HepG2 (cell line): ENCODE measurements around the gene VPS13C. TPM values are rescaled to one million over a fixed set of nuclear protein-coding genes. Genes with fewer than 3 reads are reported as not detected.
A peak's percentile ranks its signal among the peaks of the same experiment; 100 is the strongest.

ENCODE experiments used
- FOXA3 ChIP-seq: IDR thresholded peaks from 2 replicates; pipeline ENCODE4 v1.6.1; 2016; ENCODE audit warnings: missing genetic modification reagents, missing compliant biosample characterization
- HMG20B ChIP-seq: conservative IDR thresholded peaks from 2 replicates; pipeline ENCODE4 v1.6.1; 2016; ENCODE audit warnings: missing genetic modification reagents, missing compliant biosample characterization
- KLF9 ChIP-seq: IDR thresholded peaks from 2 replicates; pipeline ENCODE4 v1.6.1; 2016; ENCODE audit warnings: low read depth
- ONECUT2 ChIP-seq: sonication (generic); formaldehyde crosslinking; IDR thresholded peaks from 2 replicates; pipeline ENCODE4 v1.4.0; 2020; ENCODE audit warnings: missing genetic modification reagents
- PITX1 ChIP-seq: sonication (generic); formaldehyde crosslinking; IDR thresholded peaks from 2 replicates; pipeline ENCODE4 v1.5.1; 2020; ENCODE audit warnings: mild to moderate bottlenecking, missing genetic modification reagents
- RCOR2 ChIP-seq: IDR thresholded peaks from 2 replicates; pipeline ENCODE4 v1.6.1; 2016; ENCODE audit warnings: missing biosample characterization, missing genetic modification reagents
- SMARCC2 ChIP-seq: fragments of 450-650 bp; IDR thresholded peaks from 2 replicates; pipeline ENCODE4 v1.6.1; 2017; ENCODE audit warnings: antibody characterized with exemption, mild to moderate bottlenecking
- SP1 ChIP-seq, 2 experiments: fragments of 450-650 bp in 1 of 2; sonication (generic) in 1 of 2; formaldehyde crosslinking in 1 of 2; IDR thresholded peaks; 2 replicates each; pipeline versions ENCODE4 v1.4.0 to v1.6.1; 2016 to 2020; ENCODE audit warnings: missing genetic modification reagents in 1 of 2
- TCF7 ChIP-seq: sonication (generic); IDR thresholded peaks from 2 replicates; pipeline ENCODE4 v1.6.1; 2016; ENCODE audit warnings: antibody characterized with exemption, low read depth
- TRIM24 ChIP-seq: sonication (generic); formaldehyde crosslinking; IDR thresholded peaks from 2 replicates; pipeline ENCODE4 v1.8.0; 2022; ENCODE audit warnings: mild to moderate bottlenecking, missing genetic modification reagents
- ZNF510 ChIP-seq: sonication (generic); formaldehyde crosslinking; IDR thresholded peaks from 2 replicates; pipeline ENCODE4 v1.4.0; 2020; ENCODE audit warnings: low read depth, mild to moderate bottlenecking, missing genetic modification reagents
- ZNF619 ChIP-seq: sonication (generic); formaldehyde crosslinking; IDR thresholded peaks from 2 replicates; pipeline ENCODE4 v1.4.0; 2020; ENCODE audit warnings: mild to moderate bottlenecking, missing genetic modification reagents
- ZNF703 ChIP-seq: sonication (generic); formaldehyde crosslinking; IDR thresholded peaks from 2 replicates; pipeline ENCODE4 v1.5.1; 2020; ENCODE audit warnings: missing genetic modification reagents, mild to moderate bottlenecking, moderate library complexity, borderline replicate concordance
- ZNF749 ChIP-seq: sonication (generic); formaldehyde crosslinking; IDR thresholded peaks from 2 replicates; pipeline ENCODE4 v1.8.0; 2022; ENCODE audit warnings: mild to moderate bottlenecking, missing genetic modification reagents, moderate library complexity, borderline replicate concordance
- ZNF792 ChIP-seq: IDR thresholded peaks from 2 replicates; pipeline ENCODE4 v1.6.1; 2016
- polyA plus RNA-seq, 8 experiments: library from polyadenylated mRNA; depleted of rRNA in 3 of 8; stranded (reverse) in 7 of 8; unstranded in 1 of 8; fragments of >200 nt; fragmentation: Illumina TruSeq in 4 of 8; extraction: Trizol in 4 of 8; gene quantifications; 2 replicates each; pipeline versions ENCODE4 v1.2.1 to v1.2.3, GENCODE V29; 2011 to 2016; ENCODE audit warnings: low read depth in 4 of 8, missing spikeins in 1 of 8, mixed read lengths in 1 of 8; ENCODE audit not compliant: insufficient read depth in 1 of 8
- total RNA-seq, 5 experiments: library from RNA; depleted of rRNA; stranded (reverse); fragments of >200 nt; fragmentation: Illumina TruSeq; extraction: Trizol; gene quantifications; 2 replicates each; pipeline ENCODE4 v1.2.3, GENCODE V29; 2016; ENCODE audit warnings: low read depth in 1 of 5
- TF ChIP-seq, protein P1 (sequence below): sonication (generic); formaldehyde crosslinking; IDR thresholded peaks from 2 replicates; pipeline ENCODE4 v1.8.0; 2022; ENCODE audit warnings: missing genetic modification reagents, mild to moderate bottlenecking, moderate library complexity, borderline replicate concordance
- TF ChIP-seq, protein P2 (sequence below): IDR thresholded peaks from 2 replicates; pipeline ENCODE4 v1.6.1; 2016; ENCODE audit warnings: mild to moderate bottlenecking, missing biosample characterization, missing genetic modification reagents
- TF ChIP-seq, protein P3 (sequence below): sonication (generic); formaldehyde crosslinking; IDR thresholded peaks from 2 replicates; pipeline ENCODE4 v1.4.0; 2020; ENCODE audit warnings: mild to moderate bottlenecking, missing genetic modification reagents

Gene VPS13C
- total and polyA plus RNA-seq, 2 of the 13 experiments (the other 11 are each of a cell fraction or from before 2014, with no cell fraction given), result 10.9 to 26.8 TPM

DNA sequence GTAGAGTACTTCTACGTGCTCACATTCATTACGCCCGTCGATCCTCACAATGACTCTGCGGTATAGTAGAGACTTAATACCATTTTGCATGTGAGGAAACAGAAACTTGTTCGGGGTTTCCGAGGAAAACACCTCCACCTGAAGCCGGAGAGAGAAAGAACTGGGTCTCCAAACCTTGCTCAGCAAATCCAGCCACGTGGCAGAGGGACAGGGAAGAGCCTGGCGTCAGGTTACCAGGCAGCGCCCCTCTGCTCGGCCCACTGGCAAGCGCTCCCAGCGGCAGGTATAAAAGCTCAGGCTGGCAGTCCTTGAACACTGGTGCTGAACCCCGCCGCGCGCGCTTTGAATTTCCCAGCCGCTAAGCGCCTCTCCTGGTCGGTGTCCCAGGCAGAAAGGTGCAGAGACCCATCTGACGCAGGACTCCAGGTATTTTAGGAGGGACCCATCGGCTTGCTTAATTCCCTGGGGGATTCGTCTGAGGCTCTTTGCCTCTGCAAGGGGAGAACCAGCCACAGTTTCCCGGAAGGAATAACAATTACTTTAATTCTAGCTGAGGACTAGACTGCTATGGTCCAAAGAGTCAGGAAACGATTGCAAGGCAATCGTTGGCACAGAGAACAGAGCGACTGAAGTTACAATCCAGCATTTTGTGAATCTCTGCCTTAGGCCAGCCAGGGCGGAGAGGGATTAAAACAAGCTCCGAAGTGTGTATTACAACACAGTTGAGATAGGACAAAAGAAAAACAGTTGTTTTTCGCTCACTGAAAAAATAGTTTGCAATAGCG is 6.6 kb upstream of the VPS13C start, which contains the start of gene C2CD4A (continued):
- TF ChIP-seq, protein P1, sequence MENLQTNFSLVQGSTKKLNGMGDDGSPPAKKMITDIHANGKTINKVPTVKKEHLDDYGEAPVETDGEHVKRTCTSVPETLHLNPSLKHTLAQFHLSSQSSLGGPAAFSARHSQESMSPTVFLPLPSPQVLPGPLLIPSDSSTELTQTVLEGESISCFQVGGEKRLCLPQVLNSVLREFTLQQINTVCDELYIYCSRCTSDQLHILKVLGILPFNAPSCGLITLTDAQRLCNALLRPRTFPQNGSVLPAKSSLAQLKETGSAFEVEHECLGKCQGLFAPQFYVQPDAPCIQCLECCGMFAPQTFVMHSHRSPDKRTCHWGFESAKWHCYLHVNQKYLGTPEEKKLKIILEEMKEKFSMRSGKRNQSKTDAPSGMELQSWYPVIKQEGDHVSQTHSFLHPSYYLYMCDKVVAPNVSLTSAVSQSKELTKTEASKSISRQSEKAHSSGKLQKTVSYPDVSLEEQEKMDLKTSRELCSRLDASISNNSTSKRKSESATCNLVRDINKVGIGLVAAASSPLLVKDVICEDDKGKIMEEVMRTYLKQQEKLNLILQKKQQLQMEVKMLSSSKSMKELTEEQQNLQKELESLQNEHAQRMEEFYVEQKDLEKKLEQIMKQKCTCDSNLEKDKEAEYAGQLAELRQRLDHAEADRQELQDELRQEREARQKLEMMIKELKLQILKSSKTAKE (CRISPR knock-in tag), result no peak; the same call in 1 of the 2 replicates
- TF ChIP-seq ZNF792 (CRISPR knock-in tag), result peak; percentile 46; the same call in 1 of the 2 replicates
- 0 out of 2 replicates have a peak, but pooled peaks have one; percentile 23 for TF ChIP-seq FOXA3 (CRISPR knock-in tag)
- TF ChIP-seq, protein P2, sequence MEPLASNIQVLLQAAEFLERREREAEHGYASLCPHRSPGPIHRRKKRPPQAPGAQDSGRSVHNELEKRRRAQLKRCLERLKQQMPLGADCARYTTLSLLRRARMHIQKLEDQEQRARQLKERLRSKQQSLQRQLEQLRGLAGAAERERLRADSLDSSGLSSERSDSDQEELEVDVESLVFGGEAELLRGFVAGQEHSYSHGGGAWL (CRISPR knock-in tag), result peak; percentile 76; the same call in 1 of the 2 replicates
- TF ChIP-seq ONECUT2 (CRISPR knock-in tag), result no peak
- no peak for TF ChIP-seq SMARCC2
- no peak for TF ChIP-seq RCOR2 (CRISPR knock-in tag)
- TF ChIP-seq KLF9 (CRISPR knock-in tag), result no peak
- TF ChIP-seq ZNF749 (CRISPR knock-in tag), result peak; percentile 46; the same call in 1 of the 2 replicates
- no peak for TF ChIP-seq TRIM24
- TF ChIP-seq PITX1 (CRISPR knock-in tag), result peak; percentile 66; the same call in 1 of the 2 replicates
- TF ChIP-seq ZNF510 (CRISPR knock-in tag), result 0 out of 2 replicates have a peak, but pooled peaks have one; percentile 70
- TF ChIP-seq ZNF619 (CRISPR knock-in tag), result no peak
- TF ChIP-seq HMG20B (CRISPR knock-in tag), result 0 out of 2 replicates have a peak, but pooled peaks have one; percentile 40
- TF ChIP-seq, protein P3, sequence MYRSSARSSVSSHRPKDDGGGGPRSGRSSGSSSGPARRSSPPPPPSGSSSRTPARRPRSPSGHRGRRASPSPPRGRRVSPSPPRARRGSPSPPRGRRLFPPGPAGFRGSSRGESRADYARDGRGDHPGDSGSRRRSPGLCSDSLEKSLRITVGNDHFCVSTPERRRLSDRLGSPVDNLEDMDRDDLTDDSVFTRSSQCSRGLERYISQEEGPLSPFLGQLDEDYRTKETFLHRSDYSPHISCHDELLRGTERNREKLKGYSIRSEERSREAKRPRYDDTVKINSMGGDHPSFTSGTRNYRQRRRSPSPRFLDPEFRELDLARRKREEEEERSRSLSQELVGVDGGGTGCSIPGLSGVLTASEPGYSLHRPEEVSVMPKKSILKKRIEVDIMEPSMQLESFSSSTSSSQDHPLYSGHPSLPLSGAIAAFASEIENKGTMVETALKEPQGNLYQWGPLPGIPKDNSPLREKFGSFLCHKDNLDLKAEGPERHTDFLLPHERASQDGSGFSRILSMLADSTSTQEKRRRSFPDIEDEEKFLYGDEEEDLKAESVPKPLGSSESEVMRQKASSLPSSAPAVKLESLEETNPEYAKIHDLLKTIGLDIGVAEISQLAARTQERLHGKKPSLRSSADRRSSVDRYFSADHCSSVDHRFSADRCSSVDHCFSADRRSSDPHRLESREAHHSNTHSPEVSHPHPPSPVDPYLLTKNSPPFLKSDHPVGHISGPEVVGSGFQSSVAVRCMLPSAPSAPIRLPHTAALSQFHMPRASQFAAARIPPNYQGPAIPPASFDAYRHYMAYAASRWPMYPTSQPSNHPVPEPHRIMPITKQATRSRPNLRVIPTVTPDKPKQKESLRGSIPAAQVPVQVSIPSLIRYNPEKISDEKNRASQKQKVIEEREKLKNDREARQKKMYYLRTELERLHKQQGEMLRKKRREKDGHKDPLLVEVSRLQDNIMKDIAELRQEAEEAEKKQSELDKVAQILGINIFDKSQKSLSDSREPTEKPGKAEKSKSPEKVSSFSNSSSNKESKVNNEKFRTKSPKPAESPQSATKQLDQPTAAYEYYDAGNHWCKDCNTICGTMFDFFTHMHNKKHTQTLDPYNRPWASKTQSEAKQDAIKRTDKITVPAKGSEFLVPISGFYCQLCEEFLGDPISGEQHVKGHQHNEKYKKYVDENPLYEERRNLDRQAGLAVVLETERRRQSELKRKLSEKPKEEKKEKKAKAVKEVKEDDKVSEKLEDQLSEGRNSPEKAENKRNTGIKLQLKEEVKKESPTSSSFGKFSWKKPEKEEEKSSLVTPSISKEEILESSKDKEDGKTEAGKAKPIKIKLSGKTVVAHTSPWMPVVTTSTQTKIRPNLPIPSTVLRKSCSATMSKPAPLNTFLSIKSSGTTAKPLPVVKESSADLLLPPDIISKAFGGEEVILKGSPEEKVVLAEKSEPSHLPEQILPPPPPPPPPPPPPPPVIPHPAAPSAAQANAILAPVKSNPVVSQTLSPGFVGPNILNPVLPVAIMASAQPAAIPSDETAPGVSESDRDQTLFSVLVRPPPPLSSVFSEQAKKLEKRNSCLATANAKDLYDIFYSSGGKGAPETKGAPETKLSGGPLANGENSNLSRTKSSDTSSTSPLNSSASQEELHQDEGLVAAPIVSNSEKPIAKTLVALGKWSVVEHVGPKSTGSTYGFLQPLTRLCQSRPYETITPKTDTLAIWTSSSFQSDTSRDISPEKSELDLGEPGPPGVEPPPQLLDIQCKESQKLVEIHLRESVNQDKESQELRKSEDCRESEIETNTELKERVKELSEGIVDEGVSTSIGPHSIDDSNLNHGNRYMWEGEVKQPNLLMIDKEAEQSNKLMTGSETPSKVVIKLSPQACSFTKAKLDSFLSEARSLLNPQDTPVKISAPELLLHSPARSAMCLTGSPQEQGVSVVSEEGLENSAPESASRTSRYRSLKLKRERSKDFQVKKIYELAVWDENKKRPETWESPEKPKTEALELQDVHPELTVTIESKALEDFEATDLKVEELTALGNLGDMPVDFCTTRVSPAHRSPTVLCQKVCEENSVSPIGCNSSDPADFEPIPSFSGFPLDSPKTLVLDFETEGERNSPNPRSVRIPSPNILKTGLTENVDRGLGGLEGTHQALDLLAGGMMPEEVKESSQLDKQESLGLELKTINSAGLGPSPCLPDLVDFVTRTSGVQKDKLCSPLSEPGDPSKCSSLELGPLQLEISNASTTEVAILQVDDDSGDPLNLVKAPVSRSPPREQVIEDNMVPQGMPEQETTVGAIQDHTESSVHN, result 0 out of 2 replicates have a peak, but pooled peaks have one; percentile 21
- peak; percentile 38; the same call in 1 of the 2 replicates for TF ChIP-seq TCF7
- no peak for TF ChIP-seq ZNF703 (CRISPR knock-in tag)
- TF ChIP-seq SP1 (IDR thresholded peaks at IDR 0.05), result no peak
- TF ChIP-seq SP1 (CRISPR knock-in tag; IDR thresholded peaks at IDR 0.05), result no peak
